Effector memory CD4-positive, alpha-beta T cell (primary cell): Measurements from ENCODE around the gene CDIP1.
"Not testable (repeated sequence)": the region's sequence is repeated elsewhere in the genome, so short reads cannot be mapped to it uniquely, and the experiment has no call there.

Experiments
- DNase-seq, 3 donors: peaks; one replicate each; pipeline ENCODE4 v3.0.0-alpha.2; 2020
- H3K27ac ChIP-seq: 2 replicates; pipeline ENCODE4 v1.7.0; 2013; ENCODE audit warnings: mild to moderate bottlenecking, low read length, moderate library complexity; ENCODE audit not compliant: insufficient read depth, poor library complexity, severe bottlenecking
- H3K27me3 ChIP-seq: replicated peaks from 2 replicates; pipeline ENCODE4 v1.7.0; 2013; ENCODE audit warnings: mild to moderate bottlenecking, low read length; ENCODE audit not compliant: insufficient read depth, control insufficient read depth, poor library complexity, severe bottlenecking
- H3K36me3 ChIP-seq: 2 replicates; pipeline ENCODE4 v1.7.0; 2013; ENCODE audit warnings: mild to moderate bottlenecking, low read length, moderate library complexity; ENCODE audit not compliant: control insufficient read depth, insufficient read depth
- H3K4me1 ChIP-seq: 2 replicates; pipeline ENCODE4 v1.7.0; 2013; ENCODE audit warnings: low read length, mild to moderate bottlenecking; ENCODE audit not compliant: control insufficient read depth, insufficient read depth, poor library complexity, severe bottlenecking
- H3K4me3 ChIP-seq: 2 replicates; pipeline ENCODE4 v1.7.0; 2013; ENCODE audit warnings: low read length, low read depth, mild to moderate bottlenecking; ENCODE audit not compliant: insufficient read depth, poor library complexity, severe bottlenecking
- H3K9me3 ChIP-seq: 2 replicates; pipeline ENCODE4 v1.7.0; 2013; ENCODE audit warnings: mild to moderate bottlenecking, low read length, moderate library complexity; ENCODE audit not compliant: control insufficient read depth
- total RNA-seq, 3 donors: gene quantifications; one replicate each; lab custom pipeline; 2026; lab: John Stamatoyannopoulos, UW

Gene CDIP1
- 16.6 to 20.5 (median 19.1) reads per million in 3 donors for total RNA-seq

DNA sequence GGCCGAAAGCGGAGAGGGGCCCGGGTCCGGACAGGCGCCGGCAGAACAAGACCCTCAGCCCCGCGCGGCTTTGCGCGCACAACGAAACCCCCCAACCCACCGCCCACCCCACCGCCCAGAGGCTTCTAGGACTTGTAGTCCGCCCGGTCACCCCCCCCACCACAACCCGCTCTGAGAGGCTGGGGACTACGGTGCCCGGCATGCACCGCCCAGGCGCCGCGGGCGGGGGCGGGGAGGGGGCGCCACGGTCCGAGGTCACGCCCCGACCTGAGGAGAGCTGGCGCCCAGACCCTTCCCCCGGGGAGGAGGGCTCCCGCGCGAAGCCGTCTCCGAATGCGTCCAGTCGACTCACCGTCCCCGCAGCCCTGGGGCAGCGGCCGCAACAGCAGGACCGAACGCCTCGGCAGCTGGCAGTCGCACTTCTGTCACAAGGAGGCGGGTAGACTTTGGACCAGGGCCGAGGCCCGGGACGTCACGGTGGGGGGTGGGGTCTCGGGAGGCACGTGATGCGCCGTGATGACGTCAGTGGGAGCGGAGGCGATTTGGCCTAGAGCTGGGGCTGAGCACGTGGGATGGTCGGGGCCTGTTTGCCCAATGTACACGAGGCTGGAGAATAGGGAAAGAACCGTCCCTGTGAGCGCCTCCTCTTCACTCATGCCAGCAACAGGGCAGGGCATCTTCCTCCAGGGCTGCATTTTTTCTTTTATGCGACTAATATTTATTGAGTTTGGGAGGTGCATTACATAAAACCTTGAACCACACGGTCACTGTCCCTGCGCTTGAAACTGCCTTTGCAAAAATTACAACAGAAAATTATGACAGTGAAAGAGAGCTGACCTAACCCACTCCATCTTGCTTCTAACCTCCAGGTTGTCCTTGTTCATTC, at the start of gene CDIP1:
TSS of gene CDIP1 (minus strand) at position 424 of the 886 bp plus-strand sequence. CDS start 24,643 bp downstream, outside the sequence.
- H3K36me3 ChIP-seq, result no peaks in the 10 kb centered on the region
- no peaks in the 10 kb centered on the region for H3K27me3 ChIP-seq
- peak within 1 kb of the TSS; percentile 72 for H3K4me3 ChIP-seq
- peak; percentile 88 to 90 (median 89) for DNase-seq
- H3K9me3 ChIP-seq, result no peaks in the 10 kb centered on the region
- H3K27ac ChIP-seq, result peak within 1 kb of the TSS; percentile 83
- peaks cover 16% of the 10 kb centered on the region for H3K4me1 ChIP-seq

DNA sequence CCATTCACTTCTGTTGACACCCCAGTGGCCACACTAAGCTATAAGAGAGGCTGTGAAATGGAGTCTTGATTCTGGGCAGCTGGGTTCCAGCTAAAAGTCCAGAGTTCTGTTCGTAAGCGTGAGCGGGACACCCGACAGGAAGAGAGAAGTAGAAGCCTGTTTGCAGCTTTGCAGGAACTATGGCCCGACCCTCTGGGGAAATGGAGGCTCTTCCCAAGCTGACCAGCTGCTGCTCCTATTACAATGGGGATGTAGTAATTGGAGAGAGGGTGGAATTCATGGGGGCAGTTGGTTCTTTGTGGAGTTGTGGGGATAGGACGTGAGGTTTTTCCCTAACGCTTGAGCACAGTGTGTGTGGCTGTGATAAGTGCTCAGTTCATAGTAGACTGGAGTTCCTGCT, 47.7 kb upstream of the CDIP1 start:
- no peak overlapping the region for H3K27ac ChIP-seq
- no peaks in the 10 kb centered on the region for H3K4me1 ChIP-seq
- no peak overlapping the region for H3K4me3 ChIP-seq
- no peak for DNase-seq
- no peaks in the 10 kb centered on the region for H3K36me3 ChIP-seq
- no peaks in the 10 kb centered on the region for H3K9me3 ChIP-seq
- no peaks in the 10 kb centered on the region for H3K27me3 ChIP-seq

DNA sequence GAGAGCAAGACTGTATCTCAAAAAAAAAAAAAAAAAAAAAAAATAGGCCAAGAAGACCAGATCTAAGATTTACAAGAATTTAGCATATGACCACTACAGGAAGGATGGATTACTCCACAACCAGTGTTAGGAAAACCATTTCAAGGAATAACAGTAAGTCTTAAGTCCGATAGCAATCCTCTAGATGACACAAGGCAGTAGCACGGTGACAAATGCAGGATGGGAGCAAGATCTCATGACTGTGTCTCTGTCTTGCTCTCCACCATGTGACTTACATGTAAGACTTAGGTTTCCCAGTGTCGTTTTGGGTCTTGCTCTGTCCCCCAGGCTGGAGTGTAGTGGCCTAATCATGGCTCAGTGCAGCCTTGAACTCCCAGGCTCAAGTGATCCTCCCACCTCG, 45.3 kb upstream of the CDIP1 start:
- H3K27me3 ChIP-seq, result no peaks in the 10 kb centered on the region
- H3K4me3 ChIP-seq, result no peak overlapping the region
- no peak overlapping the region for H3K27ac ChIP-seq
- H3K36me3 ChIP-seq, result no peaks in the 10 kb centered on the region
- no peaks in the 10 kb centered on the region for H3K4me1 ChIP-seq
- DNase-seq, result no peak
- H3K9me3 ChIP-seq, result no peaks in the 10 kb centered on the region

DNA sequence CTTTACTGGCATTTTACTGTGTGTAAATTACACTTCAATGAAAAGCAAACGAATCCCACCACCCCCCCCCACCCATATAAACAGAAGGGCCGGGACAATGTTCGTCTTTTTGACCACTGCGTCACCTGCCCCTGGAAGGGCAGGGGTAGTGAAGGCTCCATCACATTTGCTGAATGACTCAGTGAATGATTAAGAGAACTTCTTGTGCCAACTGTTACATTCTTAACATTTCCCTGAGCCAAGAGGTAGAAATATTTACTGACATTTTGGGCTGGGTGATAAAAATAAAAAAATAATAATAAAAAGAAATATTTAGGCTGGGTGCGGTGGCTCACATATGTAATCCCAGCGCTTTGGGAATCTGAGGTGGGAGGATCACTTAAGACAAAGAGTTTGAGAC, 41.7 kb upstream of the CDIP1 start:
- Histone ChIP-seq H3K27ac (no peak overlapping the region), H3K36me3 (no peaks in the 10 kb centered on the region), H3K4me3 (no peak overlapping the region), H3K4me1 (no peaks in the 10 kb centered on the region), H3K27me3 (no peaks in the 10 kb centered on the region), H3K9me3 (no peaks in the 10 kb centered on the region)
- no peak for DNase-seq

DNA sequence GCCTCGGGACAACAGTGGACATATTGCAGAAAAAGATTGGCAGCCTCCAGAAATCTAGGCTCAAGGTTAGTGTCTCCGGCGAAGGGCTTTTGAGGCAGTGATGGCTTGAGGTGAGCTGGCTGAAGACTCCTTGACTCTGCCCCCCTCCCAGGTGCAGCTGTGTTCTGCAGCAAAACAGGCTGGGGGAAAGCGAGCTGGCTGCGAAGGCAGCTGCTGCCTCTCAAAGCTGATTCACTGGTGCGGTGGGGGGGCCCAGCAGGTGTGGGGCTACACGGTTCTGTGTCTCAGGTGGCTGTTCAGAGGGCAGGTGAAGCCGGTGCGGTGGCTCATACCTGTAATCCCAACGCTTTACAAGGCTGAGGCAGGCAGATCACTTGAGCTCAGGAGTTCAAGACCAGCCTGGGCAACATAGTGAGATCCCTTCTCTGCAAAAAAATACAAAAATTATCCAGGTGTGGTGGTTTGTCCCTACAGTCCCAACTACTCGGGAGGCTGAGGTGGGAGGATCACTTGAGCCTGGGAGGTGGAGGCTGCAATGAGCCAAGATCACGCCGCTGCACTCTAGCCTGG, 40.5 kb upstream of the CDIP1 start:
- Histone ChIP-seq H3K4me1 (peaks cover 3% of the 10 kb centered on the region), H3K4me3 (no peak overlapping the region), H3K9me3 (no peaks in the 10 kb centered on the region), H3K36me3 (no peaks in the 10 kb centered on the region), H3K27me3 (no peaks in the 10 kb centered on the region), H3K27ac (no peak overlapping the region)
- no peak for DNase-seq

DNA sequence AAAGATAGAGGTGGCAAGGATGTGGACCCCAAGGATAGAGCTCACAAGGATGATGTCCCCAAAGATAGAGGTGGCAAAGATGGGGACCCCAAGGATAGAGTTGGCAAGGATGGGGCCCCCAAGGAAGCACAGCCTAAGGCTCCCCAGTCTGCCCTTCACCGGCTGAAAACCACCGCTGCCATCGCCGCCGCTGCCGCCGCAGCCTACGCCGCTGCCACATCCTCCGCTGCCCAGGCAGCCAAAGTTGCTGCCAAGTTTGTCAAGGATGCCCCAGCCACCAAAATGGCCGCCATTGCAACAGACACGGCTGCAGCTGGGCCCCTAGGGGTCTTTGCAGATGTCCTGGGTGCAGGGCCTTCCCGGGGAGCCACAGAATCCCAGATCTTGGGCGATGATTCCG, 37.4 kb upstream of the CDIP1 start:
- Histone ChIP-seq H3K36me3 (no peaks in the 10 kb centered on the region), H3K4me1 (peaks cover 3% of the 10 kb centered on the region)

DNA sequence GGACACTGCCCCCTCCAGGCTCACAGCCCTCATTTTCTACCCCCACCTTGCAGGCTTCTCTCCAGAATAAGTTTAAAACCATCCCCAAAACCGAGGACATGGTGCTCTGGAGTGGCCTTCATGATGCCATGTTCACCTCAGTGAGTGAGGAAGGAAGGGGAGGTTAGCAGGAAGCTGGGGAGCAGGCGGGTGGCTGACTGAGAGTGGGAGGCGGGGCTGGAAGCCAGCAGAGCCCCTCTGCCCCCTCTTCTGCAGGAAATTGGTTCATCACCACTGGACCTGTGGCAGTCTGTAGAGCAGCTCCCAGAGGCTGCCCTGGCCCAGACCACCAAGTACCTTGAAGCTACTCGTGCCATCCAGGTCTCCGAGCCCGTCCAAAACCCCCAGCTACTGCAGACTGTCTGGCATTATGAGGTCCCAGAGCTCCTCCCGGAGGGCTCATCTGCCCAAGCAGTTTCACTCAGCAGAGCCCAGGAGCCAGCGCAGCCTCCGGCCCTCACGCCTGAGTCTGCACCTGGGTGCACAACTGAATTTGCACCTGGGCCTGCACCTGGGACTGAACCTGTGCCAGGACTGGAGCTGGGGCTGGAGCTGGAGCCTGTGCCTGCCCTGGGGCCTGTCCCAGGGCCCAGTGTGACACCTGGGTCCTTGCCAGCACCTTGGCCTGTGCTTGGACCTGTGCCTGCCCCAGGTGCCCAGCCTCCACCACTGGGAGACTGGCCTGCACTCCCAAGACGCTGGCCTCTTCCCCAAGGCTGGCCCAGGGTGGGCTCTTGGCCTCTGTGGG, 36.5 kb upstream of the CDIP1 start:
- no peak overlapping the region for H3K27ac ChIP-seq
- no peak overlapping the region for H3K4me3 ChIP-seq
- no peaks in the 10 kb centered on the region for H3K9me3 ChIP-seq
- peaks cover 3% of the 10 kb centered on the region for H3K4me1 ChIP-seq
- no peak for DNase-seq
- no peaks in the 10 kb centered on the region for H3K27me3 ChIP-seq
- H3K36me3 ChIP-seq, result no peaks in the 10 kb centered on the region

More for the DNA sequence above, 37.4 kb upstream of the CDIP1 start:
- no peak for DNase-seq
- Histone ChIP-seq H3K27me3 (no peaks in the 10 kb centered on the region), H3K9me3 (no peaks in the 10 kb centered on the region), H3K4me3 (no peak overlapping the region), H3K27ac (no peak overlapping the region)

DNA sequence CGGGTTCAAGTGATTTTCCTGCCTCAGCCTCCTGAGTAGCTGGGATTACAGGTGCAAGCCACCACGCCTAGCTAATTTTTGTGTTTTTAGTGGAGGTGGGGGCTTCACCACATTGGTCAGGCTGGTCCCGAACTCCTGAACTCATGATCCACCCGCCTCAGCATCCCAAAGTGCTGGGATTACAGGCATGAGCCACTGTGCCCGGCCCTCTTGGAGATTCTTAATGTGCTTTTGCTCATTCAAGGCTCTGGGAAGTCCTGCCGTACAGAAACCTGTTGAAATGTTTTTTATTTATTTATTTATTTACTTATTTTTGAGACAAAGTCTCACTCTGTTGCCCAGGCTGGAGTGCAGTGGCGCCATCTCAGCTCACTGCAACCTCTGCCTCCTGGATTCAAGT, 35.4 kb upstream of the CDIP1 start:
- not testable (repeated sequence) for H3K27ac ChIP-seq

DNA sequence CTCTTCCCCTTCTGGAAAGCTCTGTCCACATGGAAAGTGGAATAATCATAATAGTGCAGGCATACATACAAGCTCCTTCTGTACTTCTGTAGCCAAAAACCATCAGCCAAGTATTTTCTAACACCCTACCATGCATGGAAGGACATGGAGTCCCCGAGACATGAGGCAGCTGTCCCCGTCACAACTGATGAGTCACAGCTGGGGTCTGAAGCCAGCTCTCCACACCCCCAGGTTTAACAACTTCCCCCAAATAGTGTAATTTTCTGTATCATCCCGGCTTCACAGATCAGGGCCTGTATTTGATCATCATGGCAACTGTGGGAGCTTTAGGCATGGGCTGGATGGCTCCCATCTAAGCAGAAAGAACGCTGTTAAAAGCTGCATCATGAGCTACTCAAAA, 34.1 kb upstream of the CDIP1 start:
- Histone ChIP-seq H3K9me3 (no peaks in the 10 kb centered on the region), H3K4me1 (peaks cover 3% of the 10 kb centered on the region), H3K4me3 (no peak overlapping the region), H3K27me3 (no peaks in the 10 kb centered on the region), H3K36me3 (no peaks in the 10 kb centered on the region), H3K27ac (no peak overlapping the region)
- no peak for DNase-seq

More for the DNA sequence above, 35.4 kb upstream of the CDIP1 start:
- not testable (repeated sequence) for H3K4me1 ChIP-seq, H3K4me3 ChIP-seq, H3K9me3 ChIP-seq, H3K27me3 ChIP-seq, H3K36me3 ChIP-seq, DNase-seq
